HepG2 (cell line): Measurements from ENCODE around the gene ZC3H18. TPM values are rescaled to one million over a fixed set of nuclear protein-coding genes. Genes with fewer than 3 reads are reported as not detected.

Experiments used
- AFF4 ChIP-seq: sonication (generic); formaldehyde crosslinking; IDR thresholded peaks from 2 replicates; pipeline ENCODE4 v1.4.0; 2020; ENCODE audit warnings: missing genetic modification reagents
- ATF2 ChIP-seq: sonication (generic); formaldehyde crosslinking; IDR thresholded peaks from 2 replicates; pipeline ENCODE4 v1.4.0; 2020; ENCODE audit warnings: missing genetic modification reagents
- BORCS8-MEF2B ChIP-seq: sonication (generic); formaldehyde crosslinking; IDR thresholded peaks from 2 replicates; pipeline ENCODE4 v1.8.0; 2022; ENCODE audit warnings: mild to moderate bottlenecking, missing genetic modification reagents
- CREM ChIP-seq, 2 experiments: sonication (generic) in 1 of 2; formaldehyde crosslinking in 1 of 2; IDR thresholded peaks; 2 replicates each; pipeline versions ENCODE4 v1.4.0 to v1.6.1; 2016 to 2020; ENCODE audit warnings: antibody characterized with exemption in 1 of 2, mild to moderate bottlenecking in 1 of 2, missing genetic modification reagents in 1 of 2
- MAFG ChIP-seq: sonication (generic); formaldehyde crosslinking; IDR thresholded peaks from 2 replicates; pipeline ENCODE4 v1.5.1; 2020; ENCODE audit warnings: mild to moderate bottlenecking, missing genetic modification reagents
- MTF2 ChIP-seq: sonication (generic); formaldehyde crosslinking; IDR thresholded peaks from 2 replicates; pipeline ENCODE4 v1.5.0; 2020; ENCODE audit warnings: missing genetic modification reagents, borderline replicate concordance
- NFKBIZ ChIP-seq: IDR thresholded peaks from 2 replicates; pipeline ENCODE4 v1.6.1; 2018; ENCODE audit warnings: missing genetic modification reagents, missing compliant biosample characterization
- NPAS2 ChIP-seq: sonication (generic); formaldehyde crosslinking; IDR thresholded peaks from 2 replicates; pipeline ENCODE4 v1.8.0; 2022; ENCODE audit warnings: mild to moderate bottlenecking, missing genetic modification reagents, borderline replicate concordance
- RFX5 ChIP-seq: IDR thresholded peaks from 2 replicates; pipeline ENCODE4 v1.6.1; 2011; ENCODE audit warnings: low read depth, low read length, improper control_type of control experiment
- SNRNP70 ChIP-seq: fragments of 200-400 bp; formaldehyde crosslinking; IDR thresholded peaks from 2 replicates; pipeline ENCODE4 v1.6.1; 2017; ENCODE audit warnings: mild to moderate bottlenecking, low read depth, low read length, moderate library complexity
- TCF7L2 ChIP-seq: IDR thresholded peaks from 2 replicates; pipeline ENCODE4 v1.6.1; 2011; ENCODE audit warnings: mild to moderate bottlenecking, low read depth, low read length, moderate library complexity
- ZBTB14 ChIP-seq: sonication (generic); formaldehyde crosslinking; IDR thresholded peaks from 2 replicates; pipeline ENCODE4 v1.4.0; 2020; ENCODE audit warnings: missing genetic modification reagents
- ZC3H13 ChIP-seq: sonication (generic); formaldehyde crosslinking; IDR thresholded peaks from 2 replicates; pipeline ENCODE4 v1.8.1; 2023; ENCODE audit warnings: mild to moderate bottlenecking, missing genetic modification reagents, moderate library complexity
- ZFAT ChIP-seq: sonication (generic); formaldehyde crosslinking; conservative IDR thresholded peaks from 2 replicates; pipeline ENCODE4 v1.8.1; 2023; ENCODE audit warnings: missing genetic modification reagents, inconsistent platforms
- ZFP36L1 ChIP-seq: sonication (generic); formaldehyde crosslinking; IDR thresholded peaks from 2 replicates; pipeline ENCODE4 v1.8.0; 2022; ENCODE audit warnings: mild to moderate bottlenecking, missing genetic modification reagents, moderate library complexity
- ZNF124 ChIP-seq: sonication (generic); formaldehyde crosslinking; IDR thresholded peaks from 2 replicates; pipeline ENCODE4 v1.4.0; 2020; ENCODE audit warnings: missing genetic modification reagents
- ZNF276 ChIP-seq: sonication (generic); formaldehyde crosslinking; IDR thresholded peaks from 2 replicates; pipeline ENCODE4 v1.4.0; 2020; ENCODE audit warnings: mild to moderate bottlenecking, low read depth, missing genetic modification reagents
- ZNF317 ChIP-seq: sonication (generic); formaldehyde crosslinking; IDR thresholded peaks from 2 replicates; pipeline ENCODE4 v1.5.0; 2020; ENCODE audit warnings: mild to moderate bottlenecking, missing genetic modification reagents
- ZNF556 ChIP-seq: sonication (generic); formaldehyde crosslinking; IDR thresholded peaks from 2 replicates; pipeline ENCODE4 v1.4.0; 2020; ENCODE audit warnings: mild to moderate bottlenecking, missing genetic modification reagents, borderline replicate concordance
- ZNF639 ChIP-seq: conservative IDR thresholded peaks from 2 replicates; pipeline ENCODE4 v1.6.1; 2018; ENCODE audit warnings: missing genetic modification reagents
- ZNF773 ChIP-seq: sonication (generic); formaldehyde crosslinking; IDR thresholded peaks from 2 replicates; pipeline ENCODE4 v1.4.0; 2020; ENCODE audit warnings: missing genetic modification reagents, borderline replicate concordance
- polyA plus RNA-seq, 8 experiments: library from polyadenylated mRNA; depleted of rRNA in 3 of 8; stranded (reverse) in 7 of 8; unstranded in 1 of 8; fragments of >200 nt; fragmentation: Illumina TruSeq in 4 of 8; extraction: Trizol in 4 of 8; gene quantifications; 2 replicates each; pipeline versions ENCODE4 v1.2.1 to v1.2.3, GENCODE V29; 2011 to 2016; ENCODE audit warnings: low read depth in 4 of 8, missing spikeins in 1 of 8, mixed read lengths in 1 of 8; ENCODE audit not compliant: insufficient read depth in 1 of 8
- total RNA-seq, 5 experiments: library from RNA; depleted of rRNA; stranded (reverse); fragments of >200 nt; fragmentation: Illumina TruSeq; extraction: Trizol; gene quantifications; 2 replicates each; pipeline ENCODE4 v1.2.3, GENCODE V29; 2016; ENCODE audit warnings: low read depth in 1 of 5

The ZC3H18 gene
- total and polyA plus RNA-seq, 2 of the 13 experiments (the other 11 are each of a cell fraction or from before 2014, with no cell fraction given) = 11.2 to 27.4 TPM

GRCh38 chr16:88550246-88550661 is 19.9 kb upstream of the ZC3H18 start (continued):
- TF ChIP-seq ZNF276 (CRISPR knock-in tag) = no peak
- no peak for TF ChIP-seq NPAS2
- TF ChIP-seq MTF2 (CRISPR knock-in tag) = 0 out of 2 replicates have a peak, but pooled peaks have one; percentile 8
- no peak for TF ChIP-seq ZNF556
- no peak for TF ChIP-seq ZFAT (CRISPR knock-in tag)
- no peak for TF ChIP-seq ZNF639 (CRISPR knock-in tag)
- no peak for TF ChIP-seq ZBTB14 (CRISPR knock-in tag)
- TF ChIP-seq NFKBIZ (CRISPR knock-in tag) = no peak
- TF ChIP-seq CREM (IDR thresholded peaks at IDR 0.05) = no peak
- TF ChIP-seq CREM (CRISPR knock-in tag; IDR thresholded peaks at IDR 0.05) = no peak
- TF ChIP-seq ZFP36L1 (CRISPR knock-in tag) = no peak
- no peak for TF ChIP-seq MAFG
- no peak for TF ChIP-seq ZNF124 (CRISPR knock-in tag)
- no peak for TF ChIP-seq ZNF773 (CRISPR knock-in tag)
- no peak for TF ChIP-seq ATF2
- TF ChIP-seq ZC3H13 = no peak
- no peak for TF ChIP-seq RFX5
- TF ChIP-seq TCF7L2 = no peak
- TF ChIP-seq AFF4 (CRISPR knock-in tag) = no peak
- 0 out of 2 replicates have a peak, but pooled peaks have one; percentile 54 for TF ChIP-seq BORCS8-MEF2B (CRISPR knock-in tag)
- peak; percentile 87 for TF ChIP-seq ZNF317 (CRISPR knock-in tag)
- no peak for TF ChIP-seq SNRNP70
